SKM-1 treated with dmso at 0.1 percent for 144 hours (cell line): ENCODE results near the gene HEPHL1.
"Not testable (repeated sequence)": the region's sequence is repeated elsewhere in the genome, so short reads cannot be mapped to it uniquely, and the experiment has no call there.

Source experiments
- DNase-seq: peaks from one replicate; lab custom pipeline; 2025; ENCODE audit not compliant: unreplicated experiment; lab: John Stamatoyannopoulos, UW

HEPHL1 gene

GRCh38 chr11:94149431-94150017 is 128.4 kb downstream of the HEPHL1 start:
- no peak for DNase-seq

GRCh38 chr11:94150056-94150455 is 128.9 kb downstream of the HEPHL1 start:
- no peak for DNase-seq

- DNase-seq, result no peak
Measured at GRCh38 chr11:94150704-94151685, 129.8 kb downstream of the HEPHL1 start.

- no peak for DNase-seq
Measured at GRCh38 chr11:94151903-94152677, 130.9 kb downstream of the HEPHL1 start.

GRCh38 chr11:94152678-94153065 is 131.5 kb downstream of the HEPHL1 start:
- no peak for DNase-seq

GRCh38 chr11:94153320-94153719 is 132.2 kb downstream of the HEPHL1 start:
- no peak for DNase-seq

GRCh38 chr11:94154095-94154856 is 133.1 kb downstream of the HEPHL1 start:
- DNase-seq, result no peak

- DNase-seq, result not testable (repeated sequence)
Measured at GRCh38 chr11:94157339-94157738, 136.2 kb downstream of the HEPHL1 start.
